PFSK-1 (cell line): ENCODE data around the gene IQGAP3.

Experiments used
- POLR2AphosphoS5 ChIP-seq: IDR thresholded peaks from 2 replicates; pipeline ENCODE4 v1.6.1; 2012; ENCODE audit warnings: low read depth, mild to moderate bottlenecking, control low read depth, low read length, moderate library complexity
- REST ChIP-seq, 2 experiments: IDR thresholded peaks; 2 replicates each; pipeline versions ENCODE4 v1.6.1 to v1.8.0; 2011 to 2012; ENCODE audit warnings: low read depth in 2 of 2, low read length in 2 of 2, control low read depth in 1 of 2, inconsistent platforms in 1 of 2, mild to moderate bottlenecking in 1 of 2, moderate library complexity in 1 of 2; ENCODE audit not compliant: insufficient read depth in 1 of 2
- SIN3A ChIP-seq: IDR thresholded peaks from 2 replicates; pipeline ENCODE4 v1.6.1; 2012; ENCODE audit warnings: mild to moderate bottlenecking, low read length, moderate library complexity, borderline replicate concordance; ENCODE audit not compliant: insufficient read depth
- TAF1 ChIP-seq: IDR thresholded peaks from 2 replicates; pipeline ENCODE4 v1.6.1; 2012; ENCODE audit warnings: low read length, control low read depth, borderline replicate concordance; ENCODE audit not compliant: insufficient read depth

GRCh38 chr1:156532374-156532773, 40.0 kb downstream of the IQGAP3 start:
- TF ChIP-seq POLR2AphosphoS5, result no peak
- TF ChIP-seq TAF1, result no peak
- no peak for TF ChIP-seq REST (IDR thresholded peaks at IDR 0.05; ENCODE audit: insufficient read depth in 1 of 2, low read depth in 2 of 2, low read length in 2 of 2)
- no peak for TF ChIP-seq SIN3A
